GM12878 (cell line): ENCODE measurements around the gene TMTC1. TPM values are rescaled to one million over a fixed set of nuclear protein-coding genes. Genes with fewer than 3 reads are reported as not detected.

Source experiments
- ATAC-seq: fragments of 200-7000 bp; cut with Tn5 transposase; 3 replicates; pipeline ENCODE4 v1.9.1; 2020; ENCODE audit warnings: mild to moderate bottlenecking, moderate library complexity
- BruUV-seq: library from RNA; stranded (reverse); fragments of 400-500 nt; replicated peaks from 2 replicates; lab custom pipeline; 2021; lab: Mats Ljungman, UMichigan
- CTCF ChIA-PET: fragments of 300-600 bp; sonication (Branson Sonifier 250); formaldehyde crosslinking; extraction: SDS; loops from one replicate; lab custom pipeline; 2021; ENCODE audit warnings: inconsistent platforms; lab: Yijun Ruan, JAX
- POLR2A ChIA-PET: fragments of 350-600 bp; formaldehyde crosslinking; extraction: SDS; loops from one replicate; lab custom pipeline; 2021; ENCODE audit warnings: inconsistent platforms; lab: Charles Lee
- RAD21 ChIA-PET: fragments of 300-600 bp; sonication (Branson Sonifier 250); formaldehyde crosslinking; loops from one replicate; lab custom pipeline; 2023; ENCODE audit warnings: antibody characterized with exemption; ENCODE audit not compliant: unreplicated experiment; lab: Charles Lee
- SMC1A ChIA-PET: fragments of 300-600 bp; sonication (Branson Sonifier 250); formaldehyde crosslinking; loops from one replicate; lab custom pipeline; 2023; ENCODE audit not compliant: unreplicated experiment, uncharacterized antibody; lab: Charles Lee
- DNase-seq: peaks from one replicate; pipeline ENCODE4 v3.0.0-alpha.2; 2011; ENCODE audit warnings: low read depth, low spot score
- FAIRE-seq: peaks from 3 replicates; lab custom pipeline; 2011; peaks lifted over from hg19 to GRCh38; lab: Jason Lieb, UNC
- H2AFZ ChIP-seq: 2 replicates; pipeline ENCODE4 v1.6.0; 2011; ENCODE audit warnings: low read depth, low read length, control low read depth; ENCODE audit not compliant: control insufficient read depth
- H3K27ac ChIP-seq: 2 replicates; pipeline ENCODE4 v1.5.1; 2011; ENCODE audit warnings: control low read depth; ENCODE audit not compliant: control insufficient read depth, insufficient read depth
- H3K27me3 ChIP-seq, 2 experiments: replicated peaks in 1 of 2; 2 replicates each; pipeline versions ENCODE4 v1.6.0 to v1.6.1; 2011; ENCODE audit warnings: low read length in 1 of 2; ENCODE audit not compliant: control insufficient read depth in 2 of 2, insufficient read depth in 2 of 2
- H3K36me3 ChIP-seq, 2 experiments: 2 replicates each; pipeline ENCODE4 v1.5.1; 2011; ENCODE audit warnings: low read length in 1 of 2; ENCODE audit not compliant: control insufficient read depth in 2 of 2, insufficient read depth in 2 of 2
- H3K4me1 ChIP-seq: 2 replicates; pipeline ENCODE4 v1.6.1; 2011; ENCODE audit warnings: mild to moderate bottlenecking, low read length, moderate library complexity, mixed read lengths; ENCODE audit not compliant: control insufficient read depth, insufficient read depth
- H3K4me2 ChIP-seq: 2 replicates; pipeline ENCODE4 v1.6.0; 2011; ENCODE audit warnings: control low read depth; ENCODE audit not compliant: control insufficient read depth, insufficient read depth
- H3K4me3 ChIP-seq: fragments of 200-600 bp; sonication (generic); 2 replicates; pipeline ENCODE4 v1.5.1; 2016
- H3K79me2 ChIP-seq: 2 replicates; pipeline ENCODE4 v1.6.0; 2011; ENCODE audit warnings: low read length; ENCODE audit not compliant: control insufficient read depth, insufficient read depth
- H3K9ac ChIP-seq: 2 replicates; pipeline ENCODE4 v1.8.0; 2011; ENCODE audit warnings: low read length, control low read depth, mixed read lengths; ENCODE audit not compliant: control insufficient read depth, insufficient read depth
- H3K9me3 ChIP-seq: replicated peaks from 3 replicates; pipeline ENCODE4 v1.5.1; 2011; ENCODE audit warnings: mild to moderate bottlenecking, low read length; ENCODE audit not compliant: control insufficient read depth, insufficient read depth
- H4K20me1 ChIP-seq: 2 replicates; pipeline ENCODE4 v1.6.0; 2011; ENCODE audit not compliant: control insufficient read depth, insufficient read depth
- BACH1 ChIP-seq: fragments of 450-650 bp; IDR thresholded peaks from 2 replicates; pipeline ENCODE4 v1.6.1; 2017; ENCODE audit warnings: mild to moderate bottlenecking, borderline replicate concordance
- DPF2 ChIP-seq: fragments of 450-650 bp; IDR thresholded peaks from 2 replicates; pipeline ENCODE4 v1.6.1; 2017; ENCODE audit warnings: mild to moderate bottlenecking
- E2F8 ChIP-seq: fragments of 450-650 bp; IDR thresholded peaks from 2 replicates; pipeline ENCODE4 v1.6.1; 2018; ENCODE audit warnings: mild to moderate bottlenecking, low read depth, moderate library complexity; ENCODE audit not compliant: partially characterized antibody
- HSF1 ChIP-seq: fragments of 150-350 bp; IDR thresholded peaks from 2 replicates; pipeline ENCODE4 v1.6.1; 2014; ENCODE audit warnings: mild to moderate bottlenecking, low read depth, low read length
- JUND ChIP-seq: IDR thresholded peaks from 2 replicates; pipeline ENCODE4 v1.6.1; 2012; ENCODE audit warnings: low read depth, mild to moderate bottlenecking, low read length, improper control_type of control experiment, moderate library complexity
- POLR2AphosphoS2 ChIP-seq: IDR thresholded peaks from 2 replicates; pipeline ENCODE4 v1.6.1; 2011; ENCODE audit warnings: low read depth, mild to moderate bottlenecking, low read length, improper control_type of control experiment, moderate library complexity
- POLR2AphosphoS5 ChIP-seq: IDR thresholded peaks from 2 replicates; pipeline ENCODE4 v1.6.1; 2011; ENCODE audit warnings: mild to moderate bottlenecking, low read length, inconsistent platforms
- RBBP5 ChIP-seq: fragments of 200-600 bp; sonication (generic); conservative IDR thresholded peaks from 2 replicates; pipeline ENCODE4 v1.6.1; 2016
- YBX1 ChIP-seq: fragments of 450-650 bp; IDR thresholded peaks from 2 replicates; pipeline ENCODE4 v1.6.1; 2016; ENCODE audit warnings: antibody characterized with exemption
- ZBTB40 ChIP-seq: fragments of 450-650 bp; IDR thresholded peaks from 2 replicates; pipeline ENCODE4 v1.6.1; 2016; ENCODE audit warnings: mild to moderate bottlenecking, moderate library complexity, borderline replicate concordance
- ZNF217 ChIP-seq: fragments of 450-650 bp; IDR thresholded peaks from 2 replicates; pipeline ENCODE4 v1.6.1; 2017; ENCODE audit warnings: antibody characterized with exemption, mild to moderate bottlenecking
- ZNF274 ChIP-seq: IDR thresholded peaks from one replicate; pipeline ENCODE4 v1.8.0; 2011; ENCODE audit not compliant: insufficient read length, insufficient read depth
- ZNF687 ChIP-seq: fragments of 450-650 bp; IDR thresholded peaks from 2 replicates; pipeline ENCODE4 v1.6.1; 2017; ENCODE audit warnings: mild to moderate bottlenecking, moderate library complexity
- WGBS: methylation state at CpG from one replicate; pipeline ENCODE4 v1.1.6; 2016; ENCODE audit warnings: low lambda C conversion rate; ENCODE audit not compliant: insufficient replicate concordance, insufficient coverage; ENCODE audit errors: missing lambda C conversion rate; 5-methylcytosine and 5-hydroxymethylcytosine counted together
- in situ Hi-C: fragments of 300-500 bp; cut with MboI; formaldehyde crosslinking; loops from 9 replicates; pipeline ENCODE4 v1.14.3; 2018; ENCODE audit warnings: mixed read lengths
- intact Hi-C: fragments of 100-400 bp; cut with micrococcal nuclease; formaldehyde crosslinking; loops from one replicate; pipeline ENCODE4 v1.14.2; 2022; ENCODE audit not compliant: unreplicated experiment
- polyA plus RNA-seq, 11 experiments: library from polyadenylated mRNA; depleted of rRNA in 4 of 11; unstranded in 6 of 11; stranded (reverse) in 5 of 11; fragments of >200 nt; fragmentation: Nextera tagmentation in 4 of 11; fragmentation: Illumina TruSeq in 1 of 11; extraction: Ambion mirVana in 4 of 11; extraction: Trizol in 1 of 11; gene quantifications; 1 replicate in 1 of 11; 2 replicates in 10 of 11; pipeline versions ENCODE4 v1.2.1 to v1.2.3, GENCODE V29; 2011 to 2016; ENCODE audit warnings: inconsistent platforms in 2 of 11, missing spikeins in 2 of 11, low read depth in 1 of 11
- total RNA-seq, 4 experiments: library from RNA; depleted of rRNA in 3 of 4; stranded (reverse); fragments of >200 nt in 3 of 4; fragmentation: Illumina TruSeq in 1 of 4; extraction: Trizol in 1 of 4; gene quantifications; 2 replicates each; pipeline versions ENCODE4 v1.2.1 to v1.2.3, GENCODE V29; 2013 to 2021

TMTC1 gene
- total and polyA plus RNA-seq, 10 of the 15 experiments (the other 5 are each of a cell fraction or from before 2014, with no cell fraction given): 0.10 to 20.9 (median 0.57) TPM

GRCh38 chr12:29695026-29695425, 88.7 kb downstream of the TMTC1 start:
- Histone ChIP-seq H3K4me1 (no peaks in the 10 kb centered on the region), H4K20me1 (no peaks in the 10 kb centered on the region)
- SMC1A ChIA-PET: interaction anchor here (2.2 to 4.7 kb wide), 2 partner anchors 7 to 12 kb away, joined by 7 to 41 read pairs; no protein-coding TSS in a partner anchor
- no peak for TF ChIP-seq E2F8
- no peak for TF ChIP-seq ZNF217
- TF ChIP-seq BACH1: no peak
- TF ChIP-seq POLR2AphosphoS5: no peak
- TF ChIP-seq RBBP5: no peak
- no peak for TF ChIP-seq YBX1
- TF ChIP-seq ZNF274: no peak
- TF ChIP-seq ZNF687: no peak
- no peak for TF ChIP-seq DPF2
- no peak for TF ChIP-seq JUND
- no peak for TF ChIP-seq HSF1
- TF ChIP-seq ZBTB40: no peak
- TF ChIP-seq POLR2AphosphoS2: no peak

More at GRCh38 chr12:29695026-29695425, 88.7 kb downstream of the TMTC1 start:
- no TSS peak for BruUV-seq
- no peak overlapping the region for H2AFZ ChIP-seq
- ChIA-PET RAD21 (no interaction called here), CTCF (interaction anchor here (1.1 kb wide), 1 partner anchor 12 kb away, joined by 3 read pairs; no protein-coding TSS in a partner anchor), POLR2A (no interaction called here)
- intact Hi-C loops (no loop called here), in situ Hi-C loops (no loop called here)
- no peak for DNase-seq
- WGBS: 0% methylated on average over 2 of the region's 2 CpGs
- H3K36me3 ChIP-seq: no peaks in the 10 kb centered on the region
- no peak overlapping the region for H3K4me2 ChIP-seq
- FAIRE-seq: no peak
- no peaks in the 10 kb centered on the region for H3K79me2 ChIP-seq
- ATAC-seq: no peak
- no peak overlapping the region for H3K9ac ChIP-seq
- H3K27ac ChIP-seq: no peak overlapping the region
- no peaks in the 10 kb centered on the region for H3K9me3 ChIP-seq
- no peaks in the 10 kb centered on the region for H3K27me3 ChIP-seq
- H3K4me3 ChIP-seq: no peak overlapping the region
